NCI-H526 treated with DMSO at 0.1 percent for 48 hours (cell line): Measurements from ENCODE around the gene LRRC8C.
A peak's percentile ranks its signal among the peaks of the same experiment; 100 is the strongest.
"Not testable (repeated sequence)": the region's sequence is repeated elsewhere in the genome, so short reads cannot be mapped to it uniquely, and the experiment has no call there.

Source experiments
- DNase-seq: peaks from one replicate; lab custom pipeline; 2025; lab: John Stamatoyannopoulos, UW

Gene LRRC8C

DNA sequence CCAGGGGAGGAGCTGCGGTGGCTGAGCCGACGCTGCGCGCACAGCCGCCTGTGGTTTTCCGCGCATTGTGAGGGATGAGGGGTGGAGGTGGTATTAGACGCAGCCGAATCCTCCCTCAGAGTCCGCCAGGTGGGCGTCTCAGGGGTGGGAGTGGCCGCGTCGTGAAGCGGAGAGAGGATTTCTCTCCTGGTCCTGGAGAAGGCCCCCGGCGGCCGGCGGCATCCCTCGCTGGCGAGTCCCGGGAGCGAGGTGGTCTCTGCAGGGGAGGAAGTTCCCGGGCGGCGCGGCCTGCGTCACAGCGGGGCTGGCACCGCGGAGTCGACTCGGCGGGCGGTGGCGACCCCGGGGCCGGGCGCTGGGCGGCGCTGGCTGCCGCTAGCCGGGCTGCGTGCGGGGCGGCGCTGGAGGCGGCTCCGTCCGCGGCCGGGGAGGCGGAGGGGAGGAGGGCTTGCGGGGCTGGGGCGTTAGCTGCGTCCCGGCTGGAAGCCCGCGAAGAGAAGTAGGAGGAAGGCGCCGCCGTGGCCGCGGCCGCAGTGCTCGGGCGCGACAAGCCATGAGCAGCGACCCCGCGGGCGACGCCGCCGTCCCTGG is at the start of gene LRRC8C:
Gene LRRC8C (plus strand): TSS at position 464 of the 591 bp plus-strand sequence. CDS start 53,354 bp downstream, outside the sequence.
- peak; percentile 87 for DNase-seq

- DNase-seq, result no peak
Observed at GRCh38 chr1:89584211-89584610, 48.7 kb upstream of the LRRC8C start.

DNA sequence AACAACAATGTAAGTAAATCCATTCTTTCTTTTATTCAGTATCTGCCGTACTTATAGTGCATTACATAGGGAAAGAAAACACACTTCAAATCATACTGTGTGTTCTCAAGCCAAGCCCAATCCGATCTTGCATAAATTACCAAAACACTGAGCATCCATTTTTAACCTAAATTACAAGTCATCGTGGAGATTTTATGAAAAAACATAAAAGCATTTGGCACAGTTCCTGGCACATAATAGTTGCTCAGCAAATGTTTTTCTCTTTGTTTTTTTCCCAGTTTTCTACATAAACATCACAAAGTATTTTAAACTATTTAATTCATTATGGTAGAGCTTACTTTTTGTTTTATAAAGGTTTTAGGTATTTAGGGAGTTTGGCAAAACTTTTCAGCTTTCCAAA is 48.1 kb upstream of the LRRC8C start:
- DNase-seq, result no peak

GRCh38 chr1:89587729-89588161 is 45.2 kb upstream of the LRRC8C start:
- DNase-seq, result peak; percentile 31

DNA sequence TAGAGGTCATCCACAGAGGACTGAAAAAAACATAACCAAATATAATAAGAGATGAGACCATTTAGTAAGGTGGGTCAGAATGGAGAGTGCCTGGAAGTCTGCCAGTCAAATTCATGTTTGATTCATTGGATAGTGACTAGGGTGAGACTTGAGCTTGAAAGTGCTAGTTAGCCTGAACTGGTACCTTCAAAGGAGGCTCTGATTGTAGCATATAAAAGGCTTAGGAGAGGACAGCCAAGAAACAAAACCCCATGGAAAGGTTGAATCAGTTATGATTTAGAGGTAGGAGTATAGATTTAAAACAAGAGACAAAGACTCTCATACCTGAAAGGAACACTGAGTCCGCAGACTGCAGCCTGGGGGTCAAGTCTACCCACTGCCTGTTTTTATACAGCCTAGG is 44.4 kb upstream of the LRRC8C start:
- DNase-seq, result no peak

DNA sequence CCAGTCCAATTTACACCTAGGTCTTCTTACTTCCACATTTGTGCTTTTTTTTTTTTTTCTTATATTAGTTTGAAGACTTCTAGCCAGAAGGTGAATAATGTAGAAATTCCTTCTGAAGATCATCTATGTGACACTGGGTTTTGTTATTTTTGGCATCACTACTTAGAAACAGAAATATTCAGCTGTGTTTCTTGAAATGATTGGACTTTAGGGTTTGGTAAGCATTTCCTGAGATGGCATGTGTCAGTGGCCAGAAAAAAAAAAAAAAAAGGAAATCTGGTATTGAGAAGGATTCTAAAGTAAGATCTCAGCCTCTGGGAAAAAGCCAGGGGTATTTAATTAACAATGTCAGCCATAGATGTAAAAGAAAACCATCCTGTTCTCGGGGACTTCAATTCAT is 43.4 kb upstream of the LRRC8C start:
- no peak for DNase-seq

- DNase-seq, result no peak
Observed at GRCh38 chr1:89590341-89591080, 42.4 kb upstream of the LRRC8C start.

DNA sequence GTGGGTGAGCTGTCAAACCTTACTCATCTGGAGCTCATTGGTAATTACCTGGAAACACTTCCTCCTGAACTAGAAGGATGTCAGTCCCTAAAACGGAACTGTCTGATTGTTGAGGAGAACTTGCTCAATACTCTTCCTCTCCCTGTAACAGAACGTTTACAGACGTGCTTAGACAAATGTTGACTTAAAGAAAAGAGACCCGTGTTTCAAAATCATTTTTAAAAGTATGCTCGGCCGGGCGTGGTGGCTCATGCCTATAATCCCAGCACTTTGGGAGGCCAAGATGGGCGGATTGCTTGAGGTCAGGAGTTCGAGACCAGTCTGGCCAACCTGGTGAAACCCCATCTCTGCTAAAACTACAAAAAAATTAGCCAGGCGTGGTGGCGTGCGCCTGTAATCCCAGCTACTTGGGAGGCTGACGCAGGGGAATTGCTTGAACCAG is 40.0 kb upstream of the LRRC8C start:
- not testable (repeated sequence) for DNase-seq

DNA sequence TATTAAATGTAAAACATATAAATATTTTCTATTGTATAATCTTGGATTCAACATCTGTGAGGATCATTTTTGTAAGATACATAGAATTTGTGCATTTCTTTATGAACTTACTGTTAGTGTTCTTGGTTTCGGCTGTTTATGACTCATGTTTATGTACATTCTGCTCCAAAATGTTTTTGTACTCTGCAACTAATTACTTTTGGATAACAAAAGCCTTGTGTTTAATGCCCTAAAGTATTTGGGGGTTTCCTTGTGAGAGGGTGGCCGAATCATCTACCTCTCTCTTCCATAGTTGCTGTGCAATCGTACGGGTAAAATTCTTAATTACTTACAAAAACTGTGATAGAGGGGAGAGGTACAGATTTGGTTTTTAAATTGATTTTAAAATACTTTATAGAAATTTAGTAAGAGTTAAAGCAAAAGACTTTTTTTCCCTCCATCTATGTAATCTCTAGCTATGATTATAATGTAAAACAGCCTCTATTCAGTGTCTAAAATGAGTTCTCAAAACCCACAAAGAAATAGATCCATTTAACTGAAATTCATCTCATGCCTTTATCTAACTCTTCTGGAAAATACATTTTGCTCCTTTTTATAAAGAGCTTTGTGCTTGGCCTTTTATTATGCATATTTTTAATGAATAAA is 38.7 kb upstream of the LRRC8C start:
- DNase-seq, result no peak

- DNase-seq, result peak; percentile 64
Observed at GRCh38 chr1:89596698-89597097, 36.2 kb upstream of the LRRC8C start.

DNA sequence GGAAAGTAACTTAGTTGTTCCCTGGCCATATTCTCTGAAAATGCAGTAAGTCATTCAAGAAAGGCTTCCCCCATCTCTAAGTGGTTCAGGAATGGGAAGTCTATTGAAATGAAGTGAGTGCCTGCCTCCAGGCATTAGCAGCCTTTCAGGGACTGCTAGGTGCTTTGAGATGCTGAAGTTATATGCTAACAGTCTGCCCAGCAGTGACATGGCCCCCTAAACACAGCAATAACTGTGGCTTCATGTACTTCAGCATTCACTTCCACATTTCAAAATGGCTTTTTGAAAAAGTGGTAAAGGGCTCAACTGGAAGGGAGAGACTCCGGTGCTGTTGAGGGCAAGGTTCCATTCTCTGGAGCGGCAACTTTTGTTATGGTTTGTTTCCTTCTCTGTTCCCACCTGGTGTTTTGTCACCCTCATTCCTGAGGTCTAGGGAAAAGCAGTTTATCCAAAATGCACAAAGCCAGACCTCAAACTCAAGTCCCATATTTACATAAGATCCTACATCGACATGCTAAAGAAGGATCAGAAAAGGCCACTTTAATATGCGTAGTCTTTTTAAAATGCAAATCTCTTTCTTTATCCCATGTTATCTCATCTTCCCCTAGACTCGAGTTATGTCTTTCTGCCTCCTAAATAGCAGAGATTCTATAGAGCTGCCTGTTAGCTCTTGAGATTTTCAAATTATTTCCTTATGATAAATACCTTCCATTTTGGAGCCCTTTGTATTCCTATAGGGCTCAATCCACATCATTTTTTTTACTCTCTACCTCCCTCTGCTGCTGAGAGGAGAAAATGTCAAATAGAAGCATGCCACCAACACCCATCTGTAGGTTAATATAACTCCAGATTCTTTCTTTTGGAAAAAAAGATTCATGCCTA is 34.2 kb upstream of the LRRC8C start:
- peak; percentile 19 for DNase-seq

- no peak for DNase-seq
Observed at GRCh38 chr1:89599332-89599630, 33.6 kb upstream of the LRRC8C start.

GRCh38 chr1:89600451-89601224 is 32.3 kb upstream of the LRRC8C start:
- DNase-seq, result no peak

GRCh38 chr1:89602871-89603404 is 30.0 kb upstream of the LRRC8C start:
- no peak for DNase-seq

GRCh38 chr1:89603651-89604413 is 29.1 kb upstream of the LRRC8C start:
- no peak for DNase-seq

DNA sequence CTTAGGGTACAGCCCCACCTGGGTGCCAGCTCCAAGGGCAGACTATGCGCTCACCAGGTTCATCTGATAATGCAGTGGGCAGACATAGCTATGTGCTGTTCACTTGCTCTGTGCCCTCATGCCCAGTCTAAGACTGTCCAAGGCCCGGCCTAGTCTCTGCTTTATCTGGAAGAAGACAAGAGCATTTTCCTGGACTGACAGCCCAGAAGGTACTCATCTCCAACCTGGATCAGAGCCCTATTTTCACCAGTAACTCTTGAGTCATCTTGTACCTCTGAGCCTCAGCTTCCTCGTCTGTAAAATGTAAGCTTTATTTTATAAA is 28.5 kb upstream of the LRRC8C start:
- no peak for DNase-seq

DNA sequence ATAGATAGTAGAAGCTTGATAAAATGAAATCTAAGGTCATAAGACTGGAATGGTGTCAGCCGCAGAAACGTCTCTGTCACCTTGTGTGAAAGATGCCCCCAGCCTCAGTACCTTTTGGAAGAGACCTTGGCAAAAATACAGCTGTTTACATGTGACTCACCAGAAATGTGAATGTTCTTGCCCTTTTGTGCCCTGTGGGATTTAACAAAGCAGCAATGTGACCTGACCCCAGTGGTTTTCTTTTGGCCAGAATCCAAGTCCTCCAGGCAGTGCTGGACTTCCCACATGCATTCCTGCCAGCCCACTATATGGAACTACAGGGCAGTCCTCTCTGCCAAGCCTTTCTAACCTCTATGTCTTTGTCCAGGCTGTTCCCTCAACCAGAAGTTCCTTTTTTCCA is 27.2 kb upstream of the LRRC8C start:
- DNase-seq, result no peak

DNA sequence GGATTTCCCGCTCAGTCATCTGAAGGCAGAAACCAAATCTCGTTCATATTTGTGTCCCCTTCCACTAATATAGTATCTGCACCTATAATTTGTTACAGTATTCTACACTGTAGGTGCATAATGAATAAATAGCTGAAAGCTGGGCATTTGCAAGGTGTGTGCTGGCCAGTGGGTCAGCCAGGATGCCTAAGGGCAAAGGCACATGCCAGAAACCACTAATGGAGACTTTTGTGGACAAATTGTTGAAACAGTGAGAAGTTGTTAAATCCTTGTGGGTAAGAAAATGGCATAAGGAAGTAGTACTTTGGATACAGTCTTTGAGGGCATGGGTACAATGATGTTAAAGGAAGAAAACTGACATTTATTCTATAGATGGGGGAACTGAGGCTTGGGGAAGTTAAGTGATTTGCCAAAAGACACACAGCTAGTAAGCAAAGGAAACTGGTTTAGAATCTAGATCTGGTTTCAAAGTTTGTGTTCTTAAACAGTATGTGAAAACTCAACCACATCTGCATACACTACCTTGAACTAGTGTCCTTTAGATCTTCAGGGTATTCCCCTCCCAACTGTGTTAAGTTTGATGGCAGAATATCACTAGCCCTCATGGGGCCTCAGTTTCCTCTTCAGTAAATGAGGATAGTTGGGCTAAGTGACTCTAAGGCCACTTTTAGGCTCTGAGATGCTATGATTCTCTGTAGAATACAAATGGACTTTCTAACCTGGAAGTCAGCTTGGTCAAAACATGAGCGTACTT is 26.5 kb upstream of the LRRC8C start:
- no peak for DNase-seq

DNA sequence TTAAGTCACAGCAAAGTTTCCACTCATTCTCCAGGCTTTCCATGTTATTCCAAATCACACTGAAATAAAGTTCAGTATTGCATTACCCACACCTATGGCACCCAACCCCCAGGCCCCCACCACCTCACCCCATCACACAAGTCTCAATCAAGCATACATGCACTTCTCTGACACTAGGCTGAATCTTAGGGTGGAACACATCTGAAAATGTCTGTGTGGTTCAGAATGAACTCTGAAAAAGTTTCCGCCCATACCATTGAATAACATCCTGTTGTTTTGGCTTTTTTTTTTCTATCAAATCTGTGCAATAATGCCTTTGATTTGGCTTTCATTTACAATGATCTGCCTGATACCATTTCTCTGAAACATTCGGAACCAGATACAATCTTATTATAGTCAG is 25.8 kb upstream of the LRRC8C start:
- no peak for DNase-seq
